Lower leg skin (tissue), 3 donors: ENCODE results near the gene CPT1A.

Source experiments
- POLR2A ChIP-seq, 2 donors: fragments of 450-650 bp; IDR thresholded peaks; one replicate each; pipeline ENCODE4 v1.6.1; 2016 to 2017; ENCODE audit warnings: antibody characterized with exemption in 2 of 2, mild to moderate bottlenecking in 1 of 2, moderate library complexity in 1 of 2
- TF ChIP-seq, protein P1 (sequence below), 3 donors: fragments of 450-650 bp; IDR thresholded peaks; one replicate each; pipeline ENCODE4 v1.5.1; 2016; ENCODE audit warnings: antibody characterized with exemption in 3 of 3, mild to moderate bottlenecking in 3 of 3, moderate library complexity in 2 of 3

- TF ChIP-seq, protein P1, sequence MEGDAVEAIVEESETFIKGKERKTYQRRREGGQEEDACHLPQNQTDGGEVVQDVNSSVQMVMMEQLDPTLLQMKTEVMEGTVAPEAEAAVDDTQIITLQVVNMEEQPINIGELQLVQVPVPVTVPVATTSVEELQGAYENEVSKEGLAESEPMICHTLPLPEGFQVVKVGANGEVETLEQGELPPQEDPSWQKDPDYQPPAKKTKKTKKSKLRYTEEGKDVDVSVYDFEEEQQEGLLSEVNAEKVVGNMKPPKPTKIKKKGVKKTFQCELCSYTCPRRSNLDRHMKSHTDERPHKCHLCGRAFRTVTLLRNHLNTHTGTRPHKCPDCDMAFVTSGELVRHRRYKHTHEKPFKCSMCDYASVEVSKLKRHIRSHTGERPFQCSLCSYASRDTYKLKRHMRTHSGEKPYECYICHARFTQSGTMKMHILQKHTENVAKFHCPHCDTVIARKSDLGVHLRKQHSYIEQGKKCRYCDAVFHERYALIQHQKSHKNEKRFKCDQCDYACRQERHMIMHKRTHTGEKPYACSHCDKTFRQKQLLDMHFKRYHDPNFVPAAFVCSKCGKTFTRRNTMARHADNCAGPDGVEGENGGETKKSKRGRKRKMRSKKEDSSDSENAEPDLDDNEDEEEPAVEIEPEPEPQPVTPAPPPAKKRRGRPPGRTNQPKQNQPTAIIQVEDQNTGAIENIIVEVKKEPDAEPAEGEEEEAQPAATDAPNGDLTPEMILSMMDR (IDR thresholded peaks at IDR 0.05) = no peak
- TF ChIP-seq POLR2A (IDR thresholded peaks at IDR 0.05) = no peak
Observed at GRCh38 chr11:68847395-68847794, 5.7 kb upstream of the CPT1A start.
